ENCODE data around the gene ZIC5. TPM values are rescaled to one million over a fixed set of nuclear protein-coding genes. Genes with fewer than 3 reads are reported as not detected.

Gene ZIC5
- total RNA-seq, result under 0.01 TPM in 2 replicates

DNA sequence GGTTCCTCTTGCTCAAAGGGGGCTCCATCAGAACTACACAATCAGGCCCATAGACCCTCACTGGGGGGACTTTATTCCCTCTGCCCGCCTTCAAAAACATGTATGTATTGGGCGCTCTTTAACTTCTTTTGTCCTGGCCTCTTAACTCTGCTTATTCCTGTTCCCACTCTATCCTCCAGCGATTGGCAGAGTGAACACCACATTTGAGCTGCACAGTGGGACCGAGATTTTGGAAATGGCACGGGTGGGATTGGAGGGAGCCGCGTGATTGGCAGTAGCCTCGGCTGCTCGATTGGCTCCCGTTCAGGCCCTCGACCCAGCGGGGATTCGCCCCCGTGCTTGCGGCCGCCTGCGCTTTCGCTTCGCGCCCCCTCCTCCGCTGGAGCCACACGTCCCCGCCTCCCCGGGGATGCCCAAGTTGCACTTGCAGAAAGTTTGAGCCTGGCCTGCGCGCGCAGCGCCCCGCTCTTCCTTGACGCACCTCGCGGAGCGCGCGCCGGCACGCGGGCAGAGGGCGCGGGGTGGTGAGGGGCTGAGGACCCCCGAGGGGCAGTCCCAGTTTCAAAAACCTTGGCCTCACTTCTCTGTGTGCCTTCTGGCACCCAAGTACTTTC is at the start of gene ZIC5:
TSS of gene ZIC5 (minus strand) at position 192 of the 614 bp plus-strand sequence. CDS start at position 28, 164 bp downstream.
- peak in 1 of 2 donors; percentile 18 for DNase-seq (ENCODE audit: low read depth in 2 of 2)

DNA sequence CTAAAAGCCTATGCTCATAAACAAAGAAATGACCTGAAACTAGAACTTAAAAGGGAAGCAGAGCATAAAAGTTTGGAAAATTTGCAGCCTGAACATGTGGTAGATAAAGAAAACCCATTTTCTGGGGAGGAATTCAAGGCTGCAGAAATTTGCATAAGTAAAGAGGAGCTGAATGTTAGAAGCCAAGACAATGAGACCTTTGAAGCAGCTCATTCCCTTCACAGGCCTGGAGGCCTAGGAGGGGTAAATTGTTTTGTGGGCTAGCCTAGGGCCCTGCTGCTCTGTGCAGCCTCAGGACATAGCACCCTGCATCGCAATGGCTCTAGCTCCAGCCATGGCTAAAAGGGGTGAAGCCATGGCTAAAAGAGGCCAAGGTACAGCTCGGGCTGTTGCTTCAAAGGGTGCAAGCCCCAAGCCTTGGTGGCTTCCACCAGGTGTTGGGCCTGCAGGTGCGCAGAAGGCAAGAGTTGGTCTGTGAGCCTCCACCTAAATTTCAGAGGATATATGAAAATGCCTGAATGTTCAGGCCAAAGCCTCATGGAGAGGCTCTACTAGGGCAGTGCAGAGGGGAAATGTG is 48.3 kb upstream of the ZIC5 start:
- DNase-seq (ENCODE audit: low read depth in 2 of 2), result no peak

DNA sequence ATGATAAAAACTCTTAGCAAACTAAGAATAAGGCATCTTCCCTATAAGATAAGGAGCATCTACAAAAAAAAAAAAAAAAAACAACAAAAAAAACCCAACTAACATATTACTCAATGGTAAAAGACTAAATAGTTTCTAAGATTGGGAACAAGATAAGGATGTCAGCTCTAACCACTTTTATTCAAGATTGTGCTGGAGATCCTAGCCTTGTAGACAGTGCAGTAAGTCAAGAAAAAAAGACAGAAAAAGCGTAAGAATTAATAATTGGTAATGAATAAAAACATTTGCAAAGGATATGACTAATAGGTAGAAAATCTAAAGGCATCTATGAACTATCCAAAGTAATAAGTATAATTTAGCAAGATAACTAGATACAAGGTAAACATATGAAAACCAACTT is 43.1 kb upstream of the ZIC5 start:
- no peak for DNase-seq (ENCODE audit: low read depth in 2 of 2)

DNA sequence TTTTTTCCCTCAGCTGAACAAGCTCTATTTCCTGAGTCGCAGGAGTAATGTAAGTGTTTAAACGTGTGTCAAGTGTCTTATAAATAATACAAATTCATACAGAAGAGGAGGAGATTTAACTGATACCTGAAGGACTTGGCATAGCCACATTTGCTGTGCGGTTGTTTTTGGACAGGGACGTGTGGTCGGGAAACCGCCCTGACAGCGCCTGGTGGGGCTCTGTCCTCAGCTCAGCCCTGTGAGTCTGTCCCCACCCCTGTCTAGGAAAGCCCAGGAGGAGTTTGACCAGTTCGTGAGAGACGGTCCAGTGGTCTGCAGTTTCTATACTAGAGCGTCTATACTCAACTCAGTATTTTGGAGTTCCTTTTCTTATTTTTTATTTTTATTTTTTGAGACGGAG is 26.7 kb upstream of the ZIC5 start:
- no peak for DNase-seq (ENCODE audit: low read depth in 2 of 2)

DNA sequence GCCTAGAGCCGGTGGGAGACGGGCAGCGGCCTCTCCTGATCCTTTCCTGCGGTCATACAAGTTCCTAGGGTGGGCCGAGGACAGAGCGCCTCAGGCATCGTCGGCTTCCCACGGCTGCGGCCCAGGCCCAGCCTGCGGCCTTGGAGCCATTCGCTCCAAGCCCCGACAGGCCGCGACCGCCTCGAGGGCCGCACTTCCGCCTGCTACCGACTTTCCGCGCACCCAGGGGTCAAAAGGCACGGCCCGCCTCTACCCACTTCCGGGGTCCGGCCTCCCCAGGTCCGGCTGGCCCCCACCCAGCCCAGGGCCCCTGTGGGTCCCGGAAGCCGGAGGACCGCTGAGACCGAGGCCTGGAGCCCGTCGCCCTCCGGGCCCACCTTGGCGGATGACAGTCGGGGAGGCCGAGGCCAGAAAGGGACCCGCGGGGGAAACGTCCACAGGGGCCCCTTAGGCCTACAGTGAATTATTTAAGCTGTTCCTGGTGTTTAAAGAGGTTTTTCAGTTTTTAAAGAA is 26.2 kb upstream of the ZIC5 start:
- no peak for DNase-seq (ENCODE audit: low read depth in 2 of 2)

DNA sequence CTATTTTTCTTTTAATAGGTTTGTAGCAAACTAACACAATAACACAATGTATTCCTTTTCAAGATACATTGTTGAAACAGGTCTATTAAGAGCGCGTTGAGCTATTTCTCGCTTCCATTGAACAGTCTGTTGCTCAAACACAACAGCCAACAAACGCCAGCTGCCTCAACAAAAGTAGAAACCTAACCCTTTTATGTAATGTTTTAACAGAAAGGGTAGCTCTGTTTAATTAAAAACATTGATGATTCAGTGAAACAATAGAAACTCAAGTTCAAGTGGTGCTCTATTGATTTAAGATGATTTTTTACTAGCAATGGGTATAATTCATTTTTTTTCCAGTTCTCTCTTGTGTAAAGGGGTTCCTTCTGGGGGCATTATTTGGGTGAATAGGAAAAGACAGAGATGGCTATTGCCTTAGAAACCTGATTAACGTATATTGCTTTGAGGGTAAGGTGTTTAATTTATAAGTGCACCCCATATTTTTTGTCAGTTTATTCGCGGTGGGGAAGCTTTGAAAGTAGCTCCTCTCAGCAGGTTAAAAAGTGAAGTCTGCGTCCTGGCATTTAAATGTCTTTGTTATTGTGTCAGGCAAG is 24.9 kb upstream of the ZIC5 start:
- DNase-seq (ENCODE audit: low read depth in 2 of 2), result no peak

DNA sequence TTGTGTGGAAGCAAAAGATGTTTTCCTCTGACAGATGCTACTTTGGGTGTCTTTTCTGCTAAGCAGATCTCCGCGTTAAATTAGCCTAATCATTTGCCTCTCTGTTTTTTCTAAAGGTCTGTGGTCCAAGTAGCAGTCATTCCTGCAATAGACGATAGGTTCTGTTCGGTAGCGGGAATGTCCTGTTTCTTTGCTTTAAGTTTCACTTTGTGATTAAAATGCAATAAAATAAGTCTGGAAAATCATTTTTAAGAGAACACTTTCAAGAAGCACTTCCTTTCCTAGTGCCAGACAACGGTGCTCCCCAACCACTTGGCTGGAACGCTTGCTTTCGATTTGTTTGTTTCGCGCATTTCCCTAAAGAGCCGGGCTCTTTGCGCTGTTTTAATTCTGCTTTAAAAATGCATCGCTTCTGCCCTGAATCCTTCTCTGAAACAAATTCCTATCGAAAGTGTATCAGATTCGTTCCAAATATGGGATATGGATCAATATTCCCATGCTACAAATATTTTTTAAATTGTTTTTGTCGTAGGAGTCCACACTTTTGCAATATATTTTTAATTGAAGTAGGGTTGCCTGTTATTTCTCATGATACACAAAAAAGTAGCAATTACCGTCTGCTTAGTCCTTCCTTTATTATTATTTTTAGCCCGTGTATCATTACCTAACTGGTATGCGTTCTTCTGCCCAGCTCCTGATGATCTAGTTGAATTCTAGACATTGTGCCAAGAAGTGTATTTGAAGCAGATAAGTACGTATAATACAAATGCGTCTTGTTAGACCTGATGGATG is 24.2 kb upstream of the ZIC5 start:
- peak in 1 of 2 donors; percentile 38 for DNase-seq (ENCODE audit: low read depth in 2 of 2)

DNA sequence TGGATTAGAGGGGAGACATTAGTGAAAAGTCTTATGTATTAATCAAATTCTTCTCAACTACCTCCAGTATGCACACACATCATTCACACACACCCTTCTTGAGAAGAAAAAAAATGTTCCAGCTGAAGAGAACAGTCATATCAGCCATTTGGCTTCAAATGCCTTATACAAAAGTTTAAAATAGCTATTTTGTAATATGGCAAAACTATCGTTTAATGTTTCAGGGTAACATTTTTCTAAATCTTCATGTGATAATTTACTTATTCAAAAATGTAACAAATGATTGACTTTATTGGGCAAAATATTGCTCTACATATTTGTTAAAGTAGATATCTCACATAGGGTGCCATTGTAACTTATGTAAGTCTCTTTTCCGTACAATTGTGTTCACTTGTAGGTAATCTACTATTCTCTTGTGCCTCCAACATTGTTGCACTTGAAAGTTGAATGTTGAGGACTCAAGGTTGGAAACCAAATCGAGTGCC is 23.6 kb upstream of the ZIC5 start:
- DNase-seq (ENCODE audit: low read depth in 2 of 2), result peak in 1 of 2 donors; percentile 9

DNA sequence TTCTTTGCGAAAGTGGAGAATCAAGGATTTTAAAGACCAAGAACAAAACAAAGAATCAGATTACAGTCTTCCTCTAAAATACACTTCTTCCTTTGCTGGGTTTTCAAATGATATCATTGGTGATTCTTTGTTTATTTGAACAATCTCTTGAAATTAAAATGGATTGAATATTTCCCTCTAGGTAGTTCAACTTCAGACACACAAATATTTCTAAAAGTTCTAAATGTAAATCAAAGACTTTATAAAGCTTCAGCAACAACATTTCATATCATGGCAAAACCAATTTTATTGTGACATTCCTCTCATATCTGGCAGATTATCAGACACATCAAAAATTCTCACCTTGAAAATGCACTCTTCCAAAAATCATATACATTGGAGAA is 23.1 kb upstream of the ZIC5 start:
- DNase-seq (ENCODE audit: low read depth in 2 of 2), result no peak

DNA sequence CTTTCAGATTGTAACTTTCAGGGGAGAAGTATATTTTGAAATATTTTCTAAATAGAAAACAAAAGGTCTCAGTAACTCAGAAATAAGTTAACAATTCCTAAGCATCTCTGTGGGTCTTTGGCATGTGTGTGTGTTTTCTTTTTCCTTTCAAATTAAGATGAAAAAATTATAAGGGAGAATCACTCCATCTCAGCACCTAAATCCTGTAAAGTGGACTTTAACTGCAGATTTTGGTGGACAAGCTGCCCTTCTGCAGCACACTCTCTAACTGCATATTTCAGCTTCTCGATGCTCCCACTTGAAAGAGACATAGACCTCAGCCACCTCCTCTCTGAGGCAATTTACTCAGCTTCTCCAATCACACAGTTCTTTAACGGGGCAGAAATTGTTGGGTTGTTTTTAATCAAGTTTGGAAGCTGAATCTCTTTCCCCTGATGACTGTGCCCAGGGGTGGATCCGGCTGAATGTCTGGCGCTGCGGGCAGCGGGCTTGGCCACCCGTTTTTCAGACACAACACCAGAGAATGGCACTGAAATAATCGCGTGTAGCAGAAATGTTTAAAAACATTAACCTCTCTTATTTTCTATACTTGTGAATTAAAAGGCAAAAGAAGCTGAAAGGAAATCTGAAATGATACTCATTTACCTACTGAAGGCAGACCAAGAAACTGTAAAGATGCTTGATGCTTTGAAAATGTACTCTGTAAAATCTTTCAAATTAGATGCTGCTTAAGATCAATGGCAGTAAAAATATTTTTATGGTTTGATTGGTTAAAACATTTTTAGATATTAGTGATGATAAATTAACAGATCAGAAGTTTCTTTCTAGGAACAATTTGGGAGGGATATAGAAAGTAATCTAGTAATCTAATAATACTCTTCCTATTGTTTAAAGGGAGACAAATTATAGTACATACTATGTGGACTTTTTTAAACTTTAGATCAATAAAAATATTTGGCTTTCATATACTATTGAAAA is 22.4 kb upstream of the ZIC5 start:
- DNase-seq (ENCODE audit: low read depth in 2 of 2), result no peak

DNA sequence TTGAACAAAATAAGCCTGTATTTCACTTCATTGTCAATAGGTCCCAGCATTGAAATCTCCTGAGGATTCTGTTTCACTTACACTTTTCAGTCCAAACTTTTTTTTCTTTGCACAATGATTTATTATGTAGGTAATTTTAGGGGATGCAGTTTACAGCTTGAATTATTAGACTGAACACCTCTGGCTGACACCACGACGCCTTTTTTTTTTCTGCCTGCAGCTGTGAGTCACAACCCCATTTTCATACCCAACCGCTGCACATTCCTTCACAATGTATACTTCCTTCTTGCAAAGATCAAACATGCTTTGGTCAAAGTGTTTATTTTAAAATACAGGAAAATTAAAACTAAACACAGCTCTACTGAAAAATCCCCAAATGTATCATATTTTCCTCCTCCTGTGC is 21.4 kb upstream of the ZIC5 start:
- no peak for DNase-seq (ENCODE audit: low read depth in 2 of 2)

DNA sequence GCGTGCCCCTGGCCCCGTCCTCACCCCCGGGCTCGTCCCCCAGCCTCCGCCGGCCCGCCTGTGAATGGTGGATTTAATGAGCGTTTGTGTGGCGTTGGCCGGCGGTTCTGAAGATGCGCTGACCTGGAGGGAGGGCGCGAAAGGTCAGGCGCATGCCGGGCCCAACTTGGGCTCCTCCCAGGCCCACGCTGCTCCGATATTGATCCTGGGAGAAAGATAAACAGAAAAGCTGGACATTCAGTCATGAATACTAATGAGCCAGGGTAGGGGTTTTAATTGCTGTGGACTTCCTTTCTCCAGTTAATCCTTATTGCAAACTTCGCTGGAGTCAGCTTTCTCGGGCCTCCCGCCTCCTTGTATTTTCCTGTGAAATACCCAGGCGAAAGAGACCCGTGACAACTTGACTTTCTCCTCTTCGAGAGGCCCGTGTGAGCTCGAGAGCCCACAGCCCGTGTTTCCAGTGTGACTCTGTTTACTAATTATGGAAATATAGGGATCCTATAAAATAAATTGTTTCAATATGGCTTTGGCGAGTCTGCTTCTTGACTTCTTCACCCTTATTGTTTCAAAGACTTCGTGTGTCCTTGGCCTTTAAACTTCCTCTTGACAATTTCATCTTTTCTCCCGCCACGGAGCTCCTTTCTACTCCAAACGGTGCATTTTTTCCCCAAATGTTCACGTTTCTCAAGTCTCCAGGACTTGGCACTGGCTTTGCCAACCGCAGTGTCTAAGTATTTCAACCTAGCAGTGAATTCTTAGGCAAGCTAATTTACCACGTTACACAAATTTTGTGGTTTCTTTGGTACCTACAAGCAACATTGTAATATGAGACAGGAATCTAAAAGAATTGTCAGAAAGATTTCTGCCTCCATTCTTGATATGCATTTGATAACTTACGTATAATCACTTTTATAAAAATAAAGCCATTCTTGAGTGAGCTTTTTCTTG is 20.5 kb upstream of the ZIC5 start:
- no peak for DNase-seq (ENCODE audit: low read depth in 2 of 2)

DNA sequence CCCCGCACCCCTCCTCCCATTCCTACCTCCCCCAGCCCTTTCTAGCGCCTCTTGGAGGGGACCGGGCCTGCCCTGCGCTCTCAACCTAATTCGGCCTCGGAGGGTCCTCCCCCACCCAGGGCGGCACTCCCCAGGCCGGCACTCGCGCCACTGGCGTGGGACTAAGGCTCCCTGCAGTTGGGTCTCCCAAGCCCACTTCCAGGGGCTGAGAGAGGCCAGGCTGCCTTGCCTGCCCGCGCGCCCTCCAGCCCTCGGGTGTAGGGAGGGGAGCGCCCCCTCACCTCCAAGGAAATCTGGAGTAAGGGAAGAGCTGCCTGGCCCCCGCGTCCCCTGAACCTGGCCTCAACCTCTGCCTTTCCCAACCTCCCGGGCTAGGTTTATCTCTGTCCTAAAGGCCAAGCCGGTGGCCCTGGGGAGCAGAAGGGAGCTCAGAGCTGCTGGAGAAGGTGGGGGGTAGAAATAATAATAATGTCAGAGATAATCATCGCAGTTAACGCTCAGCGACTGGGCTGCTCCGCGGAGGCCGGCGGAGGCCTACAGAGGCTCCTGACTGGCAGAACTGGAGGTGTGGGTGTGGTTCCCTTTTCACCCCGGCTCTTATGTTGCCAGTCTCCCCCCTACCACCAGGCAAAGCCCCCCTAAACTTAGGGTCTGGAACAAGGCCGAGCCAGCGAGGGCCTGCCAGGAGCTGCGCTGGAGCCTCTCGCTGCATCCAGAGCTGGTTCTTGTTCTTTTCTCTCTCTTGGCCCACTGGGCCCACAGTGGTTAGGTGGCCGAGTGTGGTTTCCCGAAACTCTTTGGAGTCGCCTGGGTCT is 19.7 kb upstream of the ZIC5 start:
- DNase-seq (ENCODE audit: low read depth in 2 of 2), result no peak

DNA sequence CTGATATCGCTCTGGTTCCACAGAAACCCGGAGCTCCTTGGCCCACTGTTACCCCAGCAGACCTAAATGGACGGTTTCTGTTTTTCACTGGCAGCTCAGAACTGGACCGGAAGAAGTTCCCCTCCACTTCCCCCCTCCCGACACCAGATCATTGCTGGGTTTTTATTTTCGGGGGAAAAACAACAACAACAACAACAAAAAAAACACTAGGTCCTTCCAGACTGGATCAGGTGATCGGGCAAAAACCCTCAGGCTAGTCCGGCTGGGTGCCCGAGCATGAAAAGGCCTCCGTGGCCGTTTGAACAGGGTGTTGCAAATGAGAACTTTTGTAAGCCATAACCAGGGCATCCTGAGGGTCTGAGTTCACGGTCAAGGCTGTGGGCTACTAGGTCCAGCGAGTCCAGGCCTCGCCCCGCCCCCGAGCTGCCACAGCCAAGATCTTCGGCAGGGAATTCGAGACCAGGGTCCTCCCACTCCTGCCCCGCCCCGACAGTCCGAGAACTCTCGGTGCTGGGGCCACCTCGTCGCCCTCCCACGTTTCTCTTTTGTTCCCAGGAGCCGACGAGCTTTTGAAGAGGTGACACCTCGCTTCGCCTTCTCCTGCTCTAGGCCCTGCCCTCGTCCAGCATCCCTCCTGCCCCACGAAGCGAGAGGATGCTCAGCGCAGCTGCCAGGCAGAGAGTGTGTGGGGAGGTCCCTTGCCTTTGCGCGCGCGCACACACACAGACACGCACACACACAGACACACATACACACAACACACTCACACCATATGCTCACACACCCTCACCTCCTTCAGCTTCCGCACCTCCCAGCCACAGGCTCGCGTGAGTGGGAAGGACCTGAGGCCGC is 18.8 kb upstream of the ZIC5 start:
- no peak for DNase-seq (ENCODE audit: low read depth in 2 of 2)

DNA sequence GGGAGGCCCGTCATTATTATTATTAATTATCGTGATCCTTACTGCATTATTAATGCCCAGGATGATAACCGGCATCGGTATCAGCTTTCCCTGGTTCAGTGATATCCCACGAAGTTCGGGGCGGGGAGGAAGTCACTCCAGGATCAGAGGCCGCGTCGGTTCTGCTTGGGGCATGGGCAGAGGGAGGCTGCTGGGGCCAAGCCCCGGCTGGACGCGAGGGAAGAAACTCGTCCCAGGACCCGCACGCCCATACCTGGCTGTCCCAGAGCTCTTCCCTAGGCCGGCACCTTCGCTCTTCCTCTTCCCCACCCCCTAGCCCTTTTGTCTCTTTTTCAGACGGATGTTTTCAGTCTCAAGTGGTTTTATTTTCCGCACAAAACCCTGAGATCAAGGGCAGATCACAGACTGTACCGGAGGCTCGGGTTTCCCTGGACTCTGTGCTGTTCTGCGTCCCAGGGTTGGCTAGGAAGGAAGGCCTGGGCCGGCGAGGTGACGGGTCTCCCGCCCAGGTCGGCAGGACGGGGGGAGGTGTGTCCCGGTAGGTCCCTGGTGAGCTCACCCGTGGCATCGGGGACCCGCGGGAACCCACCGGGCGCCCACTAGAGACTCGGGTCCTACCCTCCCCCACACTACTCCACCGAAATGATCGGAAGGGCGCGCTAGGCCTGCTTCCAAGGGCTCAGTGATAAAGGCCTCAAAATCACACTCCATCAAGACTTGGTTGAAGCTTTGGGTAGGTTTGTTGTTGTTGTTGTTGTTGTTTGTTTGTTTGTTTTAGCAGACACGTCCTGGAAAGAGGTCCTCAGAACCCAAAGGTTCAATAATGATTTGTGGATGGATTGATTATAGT is 17.9 kb upstream of the ZIC5 start:
- no peak for DNase-seq (ENCODE audit: low read depth in 2 of 2)

DNA sequence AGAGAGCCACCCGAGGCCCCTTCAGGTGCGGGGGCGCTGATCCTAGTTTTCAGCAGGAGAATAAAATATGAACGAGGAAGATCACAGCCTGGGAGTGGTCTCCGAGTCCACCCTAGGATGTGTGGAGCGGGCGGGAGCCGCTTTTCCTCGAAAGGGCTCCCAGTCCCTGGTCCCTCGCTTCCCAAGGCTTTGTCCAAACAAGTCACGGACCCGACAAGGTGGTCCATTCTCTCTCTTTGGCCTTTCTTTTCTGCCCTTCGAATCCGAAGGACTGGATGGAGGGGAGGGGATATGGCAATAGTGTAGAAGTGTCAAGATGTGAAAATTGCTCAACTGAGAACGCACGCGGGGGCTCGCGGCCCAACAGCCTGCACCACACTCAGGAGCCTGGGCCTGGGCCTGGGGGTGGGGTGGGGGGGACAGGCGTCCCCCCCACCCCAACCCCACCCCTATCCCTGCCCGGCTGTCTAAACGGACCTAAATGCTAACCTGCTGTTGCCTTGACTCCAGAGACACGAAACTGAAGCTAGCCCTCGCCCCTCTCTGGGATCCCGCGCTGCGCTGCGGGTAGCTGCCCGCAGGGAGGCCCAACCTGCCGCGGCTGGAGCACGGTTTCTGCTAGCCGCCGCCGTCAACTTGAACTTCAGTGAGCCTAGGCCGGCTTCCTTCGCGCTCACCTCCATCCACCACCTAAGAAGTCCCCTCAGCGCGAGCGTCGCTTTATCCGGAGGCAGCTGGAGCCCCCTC is 17.1 kb upstream of the ZIC5 start:
- no peak for DNase-seq (ENCODE audit: low read depth in 2 of 2)
